Chondrocyte (in vitro differentiated cells): Measurements from ENCODE around the gene MBD6. TPM values are rescaled to one million over a fixed set of nuclear protein-coding genes. Genes with fewer than 3 reads are reported as not detected.

Source experiments
- DNase-seq: peaks from one replicate; pipeline ENCODE4 v3.0.0; 2021; ENCODE audit warnings: mixed read lengths, low spot score
- H3K27ac Mint-ChIP-seq: one replicate; pipeline ENCODE4 v1.8.0; 2021; ENCODE audit warnings: mild to moderate bottlenecking, moderate library complexity, mixed read lengths; ENCODE audit not compliant: unreplicated experiment
- H3K27me3 Mint-ChIP-seq: 2 replicates; pipeline ENCODE4 v1.8.0; 2021; ENCODE audit warnings: low read depth, mixed read lengths
- H3K36me3 Mint-ChIP-seq: 2 replicates; pipeline ENCODE4 v1.8.0; 2021; ENCODE audit warnings: low read depth, mixed read lengths
- H3K4me1 Mint-ChIP-seq: 2 replicates; pipeline ENCODE4 v1.8.0; 2021; ENCODE audit warnings: low read depth, mild to moderate bottlenecking, mixed read lengths
- H3K4me3 Mint-ChIP-seq: one replicate; pipeline ENCODE4 v1.8.0; 2021; ENCODE audit warnings: mild to moderate bottlenecking, moderate library complexity, mixed read lengths; ENCODE audit not compliant: unreplicated experiment
- H3K9me3 Mint-ChIP-seq: 2 replicates; pipeline ENCODE4 v1.8.0; 2021; ENCODE audit warnings: low read depth, mixed read lengths
- CTCF ChIP-seq: fragments of 200-600 bp; sonication (generic); IDR thresholded peaks from 2 replicates; pipeline ENCODE4 v1.5.0; 2021; ENCODE audit warnings: antibody characterized with exemption, mild to moderate bottlenecking, moderate library complexity
- total RNA-seq: library from RNA; stranded (reverse); gene quantifications from 3 replicates; pipeline ENCODE4 v1.2.1, GENCODE V29; 2021

MBD6 gene
- total RNA-seq, 1 donor from 2014 or later: 86.5 TPM

- Mint-ChIP-seq H3K9me3 (no peaks in the 10 kb centered on the region), H3K36me3 (no peaks in the 10 kb centered on the region), H3K4me1 (peaks cover 21% of the 10 kb centered on the region), H3K4me3 (peak overlapping the region; percentile 72), H3K27me3 (peaks cover 30% of the 10 kb centered on the region), H3K27ac (no peak overlapping the region)
- no peak for TF ChIP-seq CTCF
- peak; percentile 85 for DNase-seq
Observed at GRCh38 chr12:57475271-57476161, 47.1 kb upstream of the MBD6 start.

- no peaks in the 10 kb centered on the region for H3K9me3 Mint-ChIP-seq
Observed at GRCh38 chr12:57476162-57476992, 46.2 kb upstream of the MBD6 start.

GRCh38 chr12:57476993-57477709 is 45.5 kb upstream of the MBD6 start:
- no peaks in the 10 kb centered on the region for H3K9me3 Mint-ChIP-seq
- no peak for TF ChIP-seq CTCF
- H3K27ac Mint-ChIP-seq: no peak overlapping the region
- H3K27me3 Mint-ChIP-seq: peaks cover 30% of the 10 kb centered on the region
- H3K36me3 Mint-ChIP-seq: no peaks in the 10 kb centered on the region
- DNase-seq: peak; percentile 78
- no peak overlapping the region for H3K4me3 Mint-ChIP-seq
- peaks cover 21% of the 10 kb centered on the region for H3K4me1 Mint-ChIP-seq

More at GRCh38 chr12:57476162-57476992, 46.2 kb upstream of the MBD6 start:
- Mint-ChIP-seq H3K27ac (no peak overlapping the region), H3K4me1 (peaks cover 21% of the 10 kb centered on the region), H3K27me3 (peaks cover 30% of the 10 kb centered on the region), H3K36me3 (no peaks in the 10 kb centered on the region), H3K4me3 (peak overlapping the region; percentile 72)
- TF ChIP-seq CTCF: peak; percentile 45
- DNase-seq: peak; percentile 75

- Mint-ChIP-seq H3K9me3 (no peaks in the 10 kb centered on the region), H3K27me3 (peaks cover 23% of the 10 kb centered on the region), H3K4me3 (no peak overlapping the region), H3K27ac (no peak overlapping the region), H3K36me3 (no peaks in the 10 kb centered on the region), H3K4me1 (peaks cover 24% of the 10 kb centered on the region)
- TF ChIP-seq CTCF: no peak
- DNase-seq: peak; percentile 51
Observed at GRCh38 chr12:57477710-57478681, 44.6 kb upstream of the MBD6 start.
